Activated CD4-positive, alpha-beta memory T cell treated with anti-CD3 and anti-CD28 coated beads, Interleukin-2, amount 10 ng/mL, durations not matched to agents 7 days and 5 days (primary cell): ENCODE results near the gene NPY1R. TPM values are rescaled to one million over a fixed set of nuclear protein-coding genes. Genes with fewer than 3 reads are reported as not detected.

Source experiments
- CTCF ChIA-PET: fragments of 350-600 bp; sonication (Branson Sonifier 250); formaldehyde crosslinking; loops from one replicate; lab custom pipeline; 2021; ENCODE audit warnings: antibody characterized with exemption, inconsistent platforms; lab: Charles Lee
- POLR2A ChIA-PET: fragments of 350-600 bp; sonication (Branson Sonifier 250); formaldehyde crosslinking; loops from one replicate; lab custom pipeline; 2021; ENCODE audit warnings: antibody characterized with exemption; lab: Charles Lee
- DNase-seq: peaks from one replicate; pipeline ENCODE4 v3.0.0-alpha.2; 2020
- H3K27ac Mint-ChIP-seq: one replicate; pipeline ENCODE4 v1.8.0; 2021; ENCODE audit warnings: mild to moderate bottlenecking, mixed read lengths
- H3K27me3 Mint-ChIP-seq: one replicate; pipeline ENCODE4 v1.8.0; 2021; ENCODE audit warnings: mixed read lengths
- H3K36me3 Mint-ChIP-seq: one replicate; pipeline ENCODE4 v1.8.0; 2021; ENCODE audit warnings: low read depth, mixed read lengths
- H3K4me1 Mint-ChIP-seq: one replicate; pipeline ENCODE4 v1.8.0; 2021; ENCODE audit warnings: mixed read lengths
- H3K4me3 Mint-ChIP-seq: one replicate; pipeline ENCODE4 v1.8.0; 2021; ENCODE audit warnings: mild to moderate bottlenecking, mixed read lengths
- H3K9me3 Mint-ChIP-seq: one replicate; pipeline ENCODE4 v1.8.0; 2021; ENCODE audit warnings: mixed read lengths
- total RNA-seq, 2 experiments: library from RNA; stranded (reverse); gene quantifications; one replicate each; pipeline ENCODE4 v1.2.3, GENCODE V29; 2021

NPY1R gene
- total RNA-seq, 2 experiments from 2014 or later, result not detected

DNA sequence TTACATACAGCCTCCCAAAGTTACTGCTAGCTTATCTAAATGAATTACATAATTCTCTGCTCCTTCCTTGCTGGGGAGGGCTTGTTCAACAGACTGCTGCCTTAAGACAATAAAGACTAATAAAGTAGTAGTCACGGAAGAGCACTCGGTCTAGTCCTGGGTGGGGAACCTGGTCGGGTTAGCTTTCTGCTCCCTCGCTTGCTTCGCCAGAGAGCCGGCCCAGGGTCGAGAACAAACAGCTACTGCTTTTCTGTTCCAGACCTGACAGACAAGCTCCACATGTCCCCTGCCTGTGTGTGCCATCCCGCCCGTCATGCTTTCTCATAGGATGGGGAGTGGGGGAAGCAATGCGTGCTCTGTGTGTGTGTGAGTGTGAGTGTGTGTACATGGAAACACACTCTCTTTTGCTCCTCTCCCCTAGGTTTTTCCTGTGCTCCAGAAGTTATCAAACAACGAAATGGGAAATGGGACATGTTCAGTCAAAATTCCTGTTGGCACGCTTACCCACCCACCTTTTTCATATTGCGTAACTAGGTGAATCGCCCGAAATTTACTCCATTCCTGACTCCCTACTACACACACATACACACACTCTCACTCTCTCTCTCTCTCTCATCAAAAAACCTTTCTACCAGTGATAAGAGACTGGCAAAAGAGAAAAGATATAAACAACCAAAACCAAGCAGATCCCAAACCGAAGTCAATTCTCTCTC lies 1.3 kb downstream of the NPY1R start:
- H3K9me3 Mint-ChIP-seq, result no peaks in the 10 kb centered on the region
- DNase-seq, result no peak
- H3K36me3 Mint-ChIP-seq, result no peaks in the 10 kb centered on the region
- CTCF ChIA-PET, result interaction anchor here (0.9 kb wide), 1 partner anchor 220 kb away, joined by 3 read pairs; no protein-coding TSS in a partner anchor
- H3K4me3 Mint-ChIP-seq, result no peak overlapping the region
- POLR2A ChIA-PET, result no interaction called here
- no peak overlapping the region for H3K27ac Mint-ChIP-seq
- peaks cover 14% of the 10 kb centered on the region for H3K4me1 Mint-ChIP-seq
- peaks cover 45% of the 10 kb centered on the region for H3K27me3 Mint-ChIP-seq

DNA sequence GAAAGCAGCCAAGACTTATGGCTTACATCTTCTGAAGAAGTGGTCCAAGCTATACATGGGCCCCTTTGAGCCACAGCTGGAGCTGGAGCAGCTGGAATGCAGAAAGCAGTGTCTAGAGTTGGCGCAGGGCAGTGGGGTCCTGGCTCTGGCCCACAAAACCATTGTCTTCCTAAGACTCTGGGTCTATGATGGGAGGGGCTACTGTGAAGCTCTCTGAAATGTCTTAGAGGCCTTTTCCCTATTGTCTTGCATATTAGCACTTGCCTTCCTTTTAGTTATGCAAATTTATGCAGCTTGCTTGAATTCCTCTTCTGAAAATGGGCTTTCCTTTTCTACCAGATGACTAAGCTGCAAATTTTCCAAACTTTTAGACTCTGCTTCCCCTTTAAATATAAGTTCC lies 15.3 kb downstream of the NPY1R start:
- POLR2A ChIA-PET, result no interaction called here
- CTCF ChIA-PET, result no interaction called here
- Mint-ChIP-seq H3K9me3 (peaks cover 6% of the 10 kb centered on the region), H3K27me3 (no peaks in the 10 kb centered on the region), H3K36me3 (no peaks in the 10 kb centered on the region), H3K27ac (no peak overlapping the region), H3K4me1 (no peaks in the 10 kb centered on the region), H3K4me3 (no peak overlapping the region)
- no peak for DNase-seq

DNA sequence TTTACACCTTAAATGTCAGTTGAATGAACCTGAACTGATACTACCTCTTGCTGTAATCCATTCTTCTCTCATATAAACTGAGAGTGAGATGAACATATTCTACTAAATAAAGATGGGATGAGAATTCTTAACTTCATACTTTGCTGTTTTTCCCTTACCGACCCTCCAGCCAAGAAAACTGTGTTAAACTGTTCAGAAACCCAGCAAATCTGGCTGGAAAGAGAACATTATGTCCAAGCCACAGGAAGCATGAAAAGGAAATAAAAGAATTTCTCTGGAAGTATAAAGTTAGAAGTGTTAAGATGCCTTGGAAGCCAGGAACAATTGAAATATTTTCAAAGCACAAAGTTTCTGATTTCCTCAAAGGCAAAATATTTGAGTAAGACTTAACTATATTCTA lies 22.9 kb downstream of the NPY1R start:
- no peak for DNase-seq
- ChIA-PET CTCF (no interaction called here), POLR2A (no interaction called here)
- Mint-ChIP-seq H3K4me1 (no peaks in the 10 kb centered on the region), H3K36me3 (no peaks in the 10 kb centered on the region), H3K27ac (no peak overlapping the region), H3K27me3 (no peaks in the 10 kb centered on the region), H3K4me3 (no peak overlapping the region), H3K9me3 (no peaks in the 10 kb centered on the region)

GRCh38 chr4:163303069-163303468 lies 29.3 kb downstream of the NPY1R start:
- Mint-ChIP-seq H3K9me3 (no peaks in the 10 kb centered on the region), H3K4me3 (no peak overlapping the region), H3K27ac (no peak overlapping the region), H3K4me1 (no peaks in the 10 kb centered on the region), H3K27me3 (no peaks in the 10 kb centered on the region), H3K36me3 (no peaks in the 10 kb centered on the region)
- ChIA-PET POLR2A (no interaction called here), CTCF (no interaction called here)
- DNase-seq, result no peak

GRCh38 chr4:163300445-163300844 lies 32.0 kb downstream of the NPY1R start:
- no peaks in the 10 kb centered on the region for H3K4me1 Mint-ChIP-seq
- no peaks in the 10 kb centered on the region for H3K9me3 Mint-ChIP-seq
- H3K36me3 Mint-ChIP-seq, result no peaks in the 10 kb centered on the region
- H3K4me3 Mint-ChIP-seq, result no peak overlapping the region
- no peak overlapping the region for H3K27ac Mint-ChIP-seq
- ChIA-PET POLR2A (no interaction called here), CTCF (no interaction called here)
- no peak for DNase-seq
- no peaks in the 10 kb centered on the region for H3K27me3 Mint-ChIP-seq

DNA sequence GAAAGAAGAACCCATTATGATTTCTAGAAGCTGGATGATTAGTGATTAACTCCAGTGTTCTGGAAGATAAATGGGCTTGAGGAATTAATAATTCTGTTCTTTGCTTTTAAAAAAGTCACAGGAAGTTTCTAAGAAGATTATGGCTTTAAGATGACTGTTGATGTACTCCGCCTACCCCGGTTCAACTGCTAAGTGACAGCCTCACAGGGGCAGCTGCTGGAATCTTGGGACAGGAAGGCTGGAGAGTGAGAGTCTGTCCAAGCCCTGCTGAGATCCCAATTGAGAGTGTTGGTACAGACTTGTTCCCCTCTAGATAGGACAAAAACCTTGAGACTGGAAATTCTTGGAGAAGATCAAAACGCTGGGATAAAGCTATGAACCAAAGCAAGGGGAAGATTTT lies 37.3 kb downstream of the NPY1R start:
- H3K4me1 Mint-ChIP-seq, result no peaks in the 10 kb centered on the region
- H3K36me3 Mint-ChIP-seq, result no peaks in the 10 kb centered on the region
- CTCF ChIA-PET, result no interaction called here
- no peak overlapping the region for H3K4me3 Mint-ChIP-seq
- DNase-seq, result no peak
- no peak overlapping the region for H3K27ac Mint-ChIP-seq
- H3K9me3 Mint-ChIP-seq, result no peaks in the 10 kb centered on the region
- POLR2A ChIA-PET, result no interaction called here
- H3K27me3 Mint-ChIP-seq, result no peaks in the 10 kb centered on the region

- H3K4me1 Mint-ChIP-seq, result peaks cover 14% of the 10 kb centered on the region
- H3K4me3 Mint-ChIP-seq, result no peak overlapping the region
- no peaks in the 10 kb centered on the region for H3K9me3 Mint-ChIP-seq
- H3K36me3 Mint-ChIP-seq, result no peaks in the 10 kb centered on the region
- H3K27me3 Mint-ChIP-seq, result peaks cover 10% of the 10 kb centered on the region
- ChIA-PET CTCF (no interaction called here), POLR2A (no interaction called here)
- no peak overlapping the region for H3K27ac Mint-ChIP-seq
- no peak for DNase-seq
These were observed 48.1 kb downstream of the NPY1R start for GRCh38 chr4:163284304-163284703.

GRCh38 chr4:163280703-163281519 lies 51.5 kb downstream of the NPY1R start:
- ChIA-PET POLR2A (no interaction called here), CTCF (no interaction called here)
- no peak overlapping the region for H3K27ac Mint-ChIP-seq
- H3K9me3 Mint-ChIP-seq, result no peaks in the 10 kb centered on the region
- H3K27me3 Mint-ChIP-seq, result peaks cover 1% of the 10 kb centered on the region
- H3K36me3 Mint-ChIP-seq, result no peaks in the 10 kb centered on the region
- no peak for DNase-seq
- H3K4me3 Mint-ChIP-seq, result no peak overlapping the region
- peaks cover 14% of the 10 kb centered on the region for H3K4me1 Mint-ChIP-seq

DNA sequence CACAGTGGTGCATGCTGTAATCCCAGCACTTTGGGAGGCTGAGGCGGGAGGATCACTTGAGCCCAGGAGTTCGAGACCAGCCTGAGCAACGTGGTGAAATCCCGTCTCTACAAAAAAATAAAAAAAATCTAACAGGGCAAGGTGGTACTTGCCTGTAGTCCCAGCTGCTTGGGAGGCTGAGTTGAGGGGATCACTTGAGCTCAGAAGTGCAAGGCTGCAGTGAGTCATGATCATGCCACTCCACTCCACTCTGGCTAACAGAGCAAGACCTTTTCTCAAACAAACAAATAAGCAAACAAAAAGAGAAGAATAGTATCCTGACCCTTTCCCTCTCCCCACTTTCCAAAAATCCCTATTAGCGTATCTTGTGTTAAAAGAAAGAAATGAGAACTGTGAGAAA lies 52.7 kb downstream of the NPY1R start:
- POLR2A ChIA-PET, result no interaction called here
- no peak overlapping the region for H3K4me3 Mint-ChIP-seq
- no peaks in the 10 kb centered on the region for H3K36me3 Mint-ChIP-seq
- no peaks in the 10 kb centered on the region for H3K27me3 Mint-ChIP-seq
- H3K9me3 Mint-ChIP-seq, result no peaks in the 10 kb centered on the region
- no peak for DNase-seq
- CTCF ChIA-PET, result no interaction called here
- no peak overlapping the region for H3K27ac Mint-ChIP-seq
- H3K4me1 Mint-ChIP-seq, result peaks cover 6% of the 10 kb centered on the region

DNA sequence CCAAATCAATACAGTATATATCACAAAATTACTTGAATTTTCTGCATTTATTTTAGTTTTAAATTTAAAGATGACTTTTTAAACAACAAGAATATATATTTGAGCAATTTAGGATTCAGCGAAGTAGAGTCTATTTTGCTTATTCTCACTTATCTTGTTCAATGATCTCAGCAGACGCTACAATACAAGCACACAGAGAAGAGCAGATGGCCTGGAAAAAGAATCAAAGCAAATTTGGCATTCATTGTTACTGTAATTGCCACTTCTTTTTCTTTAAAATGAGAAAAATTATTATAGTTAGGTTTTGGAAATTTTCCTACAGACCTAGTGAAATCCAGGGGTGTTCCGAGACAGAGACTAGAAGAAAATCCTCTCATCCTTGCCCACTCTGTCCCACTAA lies 57.5 kb downstream of the NPY1R start:
- CTCF ChIA-PET, result no interaction called here
- Mint-ChIP-seq H3K36me3 (no peaks in the 10 kb centered on the region), H3K27ac (no peak overlapping the region), H3K4me1 (no peaks in the 10 kb centered on the region), H3K27me3 (no peaks in the 10 kb centered on the region), H3K9me3 (no peaks in the 10 kb centered on the region), H3K4me3 (no peak overlapping the region)
- no peak for DNase-seq
- POLR2A ChIA-PET, result no interaction called here

Other genes starting within 250 kb of the NPY1R start
- gene NAF1, start 165.7 kb downstream of the NPY1R start, total RNA-seq, result 10 to 100 TPM; 10.7 to 13.7 TPM
- not detected for gene NPY5R, start 11.3 kb upstream of the NPY1R start, total RNA-seq
- not detected for gene TKTL2, start 141.2 kb upstream of the NPY1R start, total RNA-seq
- 10 to 100 TPM; 27.9 to 30.3 TPM for gene TMA16, start 162.1 kb upstream of the NPY1R start, total RNA-seq